GM23248 (cell line): ENCODE data around the gene GPR25.

ENCODE experiments used
- EZH2 ChIP-seq: fragments of 200-600 bp; sonication (generic); IDR thresholded peaks from 2 replicates; pipeline ENCODE4 v1.6.1; 2018; ENCODE audit warnings: antibody characterized with exemption, mild to moderate bottlenecking; ENCODE audit not compliant: insufficient read depth, poor library complexity, severe bottlenecking
- EZH2phosphoT487 ChIP-seq: fragments of 200-600 bp; sonication (generic); IDR thresholded peaks from 2 replicates; pipeline ENCODE4 v1.6.1; 2018; ENCODE audit warnings: antibody characterized with exemption, moderate library complexity, mild to moderate bottlenecking, low read depth; ENCODE audit not compliant: insufficient read depth

DNA sequence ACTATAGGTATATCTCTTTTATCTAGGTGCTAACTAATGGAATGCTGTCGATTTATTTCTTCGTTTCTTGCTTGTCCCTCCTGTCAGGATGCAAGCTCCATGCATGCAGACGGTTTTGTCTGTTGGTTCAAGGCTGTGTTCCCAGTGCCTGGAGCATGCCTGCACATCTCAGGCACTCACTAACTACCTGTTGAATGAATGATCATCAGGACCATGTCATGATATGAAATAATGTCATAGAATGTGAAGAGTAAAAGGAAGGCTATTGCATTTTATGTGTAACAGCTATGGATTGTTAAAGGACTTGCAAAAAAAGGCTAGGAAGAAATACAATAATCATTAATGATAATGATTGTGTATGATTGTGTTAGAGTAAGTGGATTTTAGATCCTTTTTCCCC is 4.2 kb downstream of the GPR25 start:
- TF ChIP-seq EZH2: no peak
- TF ChIP-seq EZH2phosphoT487: no peak
